ENCODE results near the gene PGA5. TPM values are rescaled to one million over a fixed set of nuclear protein-coding genes. Genes with fewer than 3 reads are reported as not detected.

The PGA5 gene
- total RNA-seq, 2 donors from 2014 or later = not detected

- Histone ChIP-seq H3K9me3 (no peaks in the 10 kb centered on the region), H3K9ac (ENCODE audit: low read depth in 2 of 2, low read length in 2 of 2) (no peak overlapping the region), H3K27ac (no peak overlapping the region), H3K4me3 (no peak overlapping the region), H3K27me3 (no peaks in the 10 kb centered on the region), H3K4me1 (no peaks in the 10 kb centered on the region), H3K36me3 (no peaks in the 10 kb centered on the region)
- no peak for TF ChIP-seq CTCF (IDR thresholded peaks at IDR 0.05)
- intact Hi-C loops (cut with DNase I) = no loop called here
- peak; percentile 52 for DNase-seq
These were observed 26.5 kb downstream of the PGA5 start for GRCh38 chr11:61267437-61267841.

- H3K36me3 ChIP-seq = no peaks in the 10 kb centered on the region
- intact Hi-C loops (cut with DNase I) = no loop called here
- no peaks in the 10 kb centered on the region for H3K9me3 ChIP-seq
- H3K4me1 ChIP-seq = no peaks in the 10 kb centered on the region
- no peaks in the 10 kb centered on the region for H3K27me3 ChIP-seq
- no peak for TF ChIP-seq CTCF (IDR thresholded peaks at IDR 0.05)
- no peak overlapping the region for H3K4me3 ChIP-seq
- H3K27ac ChIP-seq = no peak overlapping the region
- DNase-seq = no peak
- H3K9ac ChIP-seq (ENCODE audit: low read depth in 2 of 2, low read length in 2 of 2) = no peak overlapping the region
These were observed 27.7 kb downstream of the PGA5 start for GRCh38 chr11:61268588-61269250.

- intact Hi-C loops (cut with DNase I) = no loop called here
- Histone ChIP-seq H3K27me3 (no peaks in the 10 kb centered on the region), H3K36me3 (no peaks in the 10 kb centered on the region), H3K9me3 (no peaks in the 10 kb centered on the region), H3K9ac (ENCODE audit: low read depth in 2 of 2, low read length in 2 of 2) (no peak overlapping the region), H3K27ac (no peak overlapping the region), H3K4me3 (no peak overlapping the region), H3K4me1 (no peaks in the 10 kb centered on the region)
- DNase-seq = no peak
- TF ChIP-seq CTCF (IDR thresholded peaks at IDR 0.05) = no peak
These were observed 29.5 kb downstream of the PGA5 start for GRCh38 chr11:61270354-61271076.

GRCh38 chr11:61272731-61273130 is 31.8 kb downstream of the PGA5 start:
- Histone ChIP-seq H3K9ac (ENCODE audit: low read depth in 2 of 2, low read length in 2 of 2) (no peak overlapping the region), H3K27me3 (no peaks in the 10 kb centered on the region), H3K36me3 (no peaks in the 10 kb centered on the region), H3K4me1 (no peaks in the 10 kb centered on the region), H3K9me3 (no peaks in the 10 kb centered on the region), H3K4me3 (no peak overlapping the region), H3K27ac (no peak overlapping the region)
- intact Hi-C loops (cut with DNase I) = no loop called here
- no peak for TF ChIP-seq CTCF (IDR thresholded peaks at IDR 0.05)
- DNase-seq = no peak

GRCh38 chr11:61273178-61274078 is 32.5 kb downstream of the PGA5 start:
- Histone ChIP-seq H3K4me1 (no peaks in the 10 kb centered on the region), H3K27ac (no peak overlapping the region), H3K36me3 (no peaks in the 10 kb centered on the region), H3K9ac (ENCODE audit: low read depth in 2 of 2, low read length in 2 of 2) (no peak overlapping the region), H3K4me3 (no peak overlapping the region), H3K27me3 (no peaks in the 10 kb centered on the region), H3K9me3 (no peaks in the 10 kb centered on the region)
- intact Hi-C loops (cut with DNase I) = no loop called here
- peak; percentile 43 for DNase-seq
- no peak for TF ChIP-seq CTCF (IDR thresholded peaks at IDR 0.05)
